Measurements from ENCODE around the gene CYTH4.

Gene CYTH4

GRCh38 chr22:37249986-37250385 is 32.3 kb upstream of the CYTH4 start:
- DNase-seq: peak in 1 of 2 experiments; percentile 14

DNA sequence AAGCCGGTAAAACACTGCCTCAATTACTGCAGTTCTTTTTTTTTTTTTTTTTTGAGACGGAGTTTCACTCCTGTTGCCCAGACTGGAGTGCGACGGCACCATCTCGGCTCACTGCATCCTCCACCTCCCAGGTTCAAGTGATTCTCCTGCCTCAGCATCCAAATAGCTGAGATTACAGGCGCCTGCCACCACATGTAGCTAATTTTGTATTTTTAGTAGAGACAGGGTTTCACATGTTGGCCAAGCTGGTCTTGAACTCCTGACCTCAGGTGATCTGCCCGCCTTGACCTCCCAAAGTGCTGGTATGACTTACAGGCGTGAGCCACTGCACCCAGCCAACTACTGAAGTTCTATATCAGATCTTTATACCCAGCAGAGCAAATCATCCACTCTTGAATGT is 30.5 kb upstream of the CYTH4 start:
- DNase-seq: peak in 1 of 2 experiments; percentile 3

DNA sequence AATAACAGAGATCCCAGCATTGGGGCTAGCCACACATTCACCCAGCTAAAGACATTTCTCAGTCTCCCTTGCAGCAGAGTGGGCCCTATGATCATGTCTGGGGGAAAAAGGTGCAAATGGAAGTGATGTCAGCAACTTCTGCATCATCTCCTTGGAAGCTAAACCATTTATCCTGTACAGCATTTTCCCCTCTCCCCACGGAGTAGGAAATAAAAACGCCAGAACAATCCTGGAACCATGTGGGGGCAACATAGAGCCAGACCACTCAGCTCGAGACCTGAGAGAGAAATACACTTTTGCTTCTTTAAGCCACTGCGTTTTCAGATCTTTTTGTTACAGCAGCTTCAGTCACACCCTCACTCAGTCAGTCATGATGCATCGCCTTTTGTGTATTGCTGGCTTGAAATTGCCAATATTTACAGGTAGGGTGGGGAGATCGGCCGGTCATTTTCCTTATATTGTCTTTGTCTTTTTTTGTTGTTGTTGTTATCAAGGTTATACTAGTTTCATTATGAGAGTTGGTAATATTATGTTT is 29.1 kb upstream of the CYTH4 start:
- DNase-seq: no peak

DNA sequence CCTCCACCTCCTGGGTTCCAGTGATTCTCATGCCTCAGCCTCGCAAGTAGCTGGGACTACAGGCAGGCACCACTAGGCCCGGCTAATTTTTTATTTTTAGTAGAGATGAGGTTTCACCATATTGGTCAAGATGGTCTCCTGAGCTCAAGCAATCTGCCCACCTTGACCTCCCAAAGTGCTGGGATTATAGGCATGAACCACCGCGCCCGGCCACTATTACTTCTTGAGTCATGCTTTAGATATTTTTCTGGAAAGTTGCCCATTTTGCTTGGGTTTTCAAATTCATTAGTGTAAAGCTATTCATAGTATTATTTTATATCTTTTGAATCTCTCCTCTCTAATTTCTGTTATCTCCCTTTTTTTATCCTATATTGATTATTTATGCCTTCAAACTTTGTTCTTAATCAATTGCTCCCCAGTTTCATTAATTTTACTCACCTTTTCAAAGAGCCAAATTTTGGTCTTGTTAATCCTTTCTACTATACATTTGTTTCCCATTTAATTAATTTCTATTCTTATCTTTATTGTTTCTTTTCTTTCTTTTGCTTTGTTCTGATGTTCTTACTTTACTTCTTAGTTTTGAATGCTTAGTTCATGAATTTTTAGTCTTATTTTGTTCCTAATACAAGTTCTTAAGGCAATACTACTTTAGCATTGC is 28.0 kb upstream of the CYTH4 start:
- DNase-seq: peak in 1 of 2 experiments; percentile 1

DNA sequence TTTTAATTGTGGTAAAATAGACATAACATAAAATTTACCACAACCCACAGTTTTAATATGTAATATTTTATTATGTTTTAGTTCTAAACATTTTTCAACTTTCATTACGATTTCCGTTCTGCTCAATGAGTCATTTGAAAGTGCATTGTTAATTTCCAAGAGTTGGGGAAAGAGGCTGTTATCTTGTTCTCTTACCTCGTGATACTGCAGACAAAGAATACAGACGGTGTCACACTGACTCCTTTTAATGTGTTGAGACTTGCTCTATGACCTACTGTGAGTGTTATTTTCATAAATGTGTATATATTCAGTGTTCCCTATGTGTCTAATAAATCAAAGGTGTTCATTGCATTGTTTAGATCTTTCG is 27.5 kb upstream of the CYTH4 start:
- DNase-seq: no peak

DNA sequence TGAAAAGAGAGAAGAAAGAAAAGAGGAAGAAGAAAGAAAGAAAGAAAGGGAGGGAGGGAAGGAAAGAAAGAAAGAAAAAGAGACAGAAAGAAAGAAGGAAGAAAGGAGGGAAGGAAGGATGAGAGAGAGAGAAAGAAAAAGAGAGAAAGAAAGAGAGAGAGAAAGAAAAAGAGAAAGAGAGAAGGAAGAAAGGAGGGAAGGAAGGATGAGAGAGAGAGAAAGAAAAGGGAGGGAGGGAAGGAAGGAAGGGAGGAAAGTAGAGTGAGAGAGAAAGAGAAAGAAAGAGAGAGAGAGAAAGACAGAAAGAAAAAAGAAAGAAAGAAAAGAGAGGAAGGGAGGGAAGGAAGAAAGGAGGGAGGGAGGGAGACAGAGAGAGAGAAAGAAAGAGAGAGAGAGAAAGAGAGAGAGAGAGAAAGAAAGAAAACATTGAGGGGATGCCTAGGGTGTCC is 26.7 kb upstream of the CYTH4 start:
- no peak for DNase-seq

- peak in 1 of 2 experiments; percentile 14 for DNase-seq
Measured at GRCh38 chr22:37256075-37256726, 26.1 kb upstream of the CYTH4 start.

GRCh38 chr22:37258005-37258752 is 24.1 kb upstream of the CYTH4 start:
- DNase-seq: peak in 1 of 2 experiments; percentile 9

DNA sequence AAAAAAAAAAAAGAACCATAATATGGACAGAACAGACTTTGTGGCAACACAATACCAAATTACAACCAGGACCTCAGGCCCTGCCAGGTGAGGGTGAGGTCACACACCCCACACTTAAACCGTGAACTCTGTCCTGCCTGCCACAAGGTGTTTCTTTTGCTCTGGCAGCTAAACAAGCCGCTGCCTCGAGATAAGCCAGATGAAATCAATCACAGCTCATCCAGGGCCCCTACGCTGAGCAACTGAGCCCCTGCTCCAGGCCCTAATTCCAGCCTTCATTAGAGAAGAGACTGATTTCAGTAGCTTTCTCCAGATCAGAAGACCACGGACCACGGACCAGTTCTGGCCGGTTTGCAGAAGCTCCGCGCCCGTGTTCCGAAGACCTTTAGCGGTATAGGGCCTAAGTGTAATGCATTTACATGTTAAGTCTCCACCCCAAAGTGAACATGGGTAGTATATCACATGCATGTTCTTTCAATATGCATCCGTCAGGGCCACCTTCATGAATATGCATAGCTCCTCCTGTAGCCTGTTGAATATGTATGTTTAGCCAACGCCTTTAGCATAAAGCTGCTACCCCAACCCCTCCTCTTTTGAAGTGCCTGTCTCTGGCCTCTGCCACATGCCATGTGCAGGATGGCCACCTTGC is 23.4 kb upstream of the CYTH4 start:
- DNase-seq: peak in 1 of 2 experiments; percentile 18

DNA sequence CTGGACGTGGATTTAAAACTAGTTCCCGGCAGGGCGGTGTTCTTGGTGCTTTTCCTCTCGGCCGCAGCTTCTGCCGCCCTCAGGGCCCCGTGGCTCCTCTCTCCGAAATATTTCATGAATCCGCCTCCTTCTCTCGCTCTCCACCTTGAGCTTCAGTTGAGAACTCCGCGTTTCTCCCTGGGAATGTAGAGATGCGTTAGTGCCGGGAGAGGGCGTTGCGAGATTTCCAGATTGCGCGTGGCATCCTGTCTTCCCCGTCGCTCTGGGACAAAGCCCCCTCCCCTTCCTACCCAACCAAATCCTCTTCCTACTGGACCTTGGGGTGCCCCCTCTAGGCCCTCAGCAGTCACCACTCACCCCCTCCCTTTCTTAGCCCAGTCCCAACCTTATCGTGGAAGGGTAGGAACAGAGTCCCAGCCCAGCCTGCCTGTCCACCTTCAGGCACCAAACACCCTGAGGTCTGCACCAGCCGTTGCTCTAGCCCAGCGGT is 22.7 kb upstream of the CYTH4 start:
- DNase-seq: peak; percentile 48 to 54

DNA sequence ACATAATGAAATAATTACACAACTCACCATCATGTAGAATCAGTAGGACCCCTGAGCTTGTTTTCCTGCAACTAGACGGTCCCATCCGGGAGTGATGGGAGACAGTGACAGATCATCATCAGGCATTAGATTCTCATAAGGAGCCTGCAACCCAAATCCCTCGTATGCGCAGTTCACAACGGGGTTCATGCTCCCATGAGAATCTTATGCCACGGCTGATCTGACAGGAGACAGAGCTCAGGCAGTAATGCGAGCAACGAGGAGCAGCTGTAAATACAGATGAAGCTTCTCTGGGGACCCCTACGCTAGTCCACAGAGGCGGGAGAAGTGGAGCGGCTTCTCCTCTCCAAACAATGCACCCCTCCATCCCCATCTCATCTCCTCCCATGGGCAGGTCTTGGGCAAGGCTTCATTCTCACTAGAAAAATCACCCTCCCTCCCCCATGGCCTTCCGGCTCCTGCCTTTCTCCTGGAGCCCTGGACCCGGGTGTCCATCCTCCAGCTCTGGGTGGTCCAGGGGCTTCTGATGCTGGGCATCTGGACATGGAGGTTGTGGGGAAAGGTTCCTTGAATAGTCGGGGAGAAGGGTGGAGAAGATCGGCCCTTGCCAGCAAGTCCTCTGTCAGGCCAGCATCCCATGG is 22.0 kb upstream of the CYTH4 start:
- no peak for DNase-seq

- DNase-seq: peak; percentile 79 to 81
Measured at GRCh38 chr22:37260901-37261336, 21.4 kb upstream of the CYTH4 start.

GRCh38 chr22:37262346-37262745 is 20.0 kb upstream of the CYTH4 start:
- DNase-seq: peak in 1 of 2 experiments; percentile 15

- DNase-seq: peak in 1 of 2 experiments; percentile 4
Measured at GRCh38 chr22:37263966-37264887, 18.1 kb upstream of the CYTH4 start.

- no peak for DNase-seq
Measured at GRCh38 chr22:37266581-37267134, 15.7 kb upstream of the CYTH4 start.

- DNase-seq: peak; percentile 86 to 87
Measured at GRCh38 chr22:37267135-37267587, 15.1 kb upstream of the CYTH4 start.

DNA sequence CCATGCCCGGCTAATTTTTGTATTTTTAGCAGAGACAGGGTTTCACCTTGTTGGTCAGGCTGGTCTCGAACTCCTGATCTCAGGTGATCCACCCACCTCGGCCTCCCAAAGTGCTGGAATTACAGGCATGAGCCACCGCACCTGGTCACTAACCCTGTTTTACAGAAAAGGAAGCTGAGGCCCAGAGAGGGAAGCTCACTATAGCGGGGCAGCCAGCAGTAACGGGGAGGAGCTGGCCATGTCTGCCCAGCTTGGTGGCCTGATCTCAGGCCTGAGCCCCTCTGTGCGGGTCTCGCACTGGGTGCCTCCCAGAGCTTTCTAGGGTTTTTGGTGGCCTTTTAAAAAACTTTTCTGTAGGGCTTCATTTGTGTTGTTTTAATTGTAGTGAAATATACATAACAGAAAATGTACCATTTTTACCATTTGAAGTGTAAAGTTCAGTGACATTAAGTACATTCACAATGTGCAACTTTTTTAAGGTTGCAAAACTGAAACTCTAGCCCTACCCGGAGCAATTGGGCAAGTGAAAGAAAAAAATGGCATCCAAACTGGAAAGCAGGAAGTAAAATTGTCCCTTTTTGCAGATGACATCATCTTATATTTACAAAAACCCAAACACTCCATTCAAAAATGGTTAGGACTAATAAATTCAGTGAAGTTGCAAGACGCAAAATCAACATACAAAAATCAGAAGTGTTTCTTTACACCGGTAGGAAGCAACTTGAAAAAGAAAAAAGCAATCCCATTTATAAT is 14.5 kb upstream of the CYTH4 start:
- no peak for DNase-seq

GRCh38 chr22:37269936-37270678 is 12.2 kb upstream of the CYTH4 start:
- DNase-seq: no peak

Data from activated T-cell treated with anti-CD3 and anti-CD28 coated beads, Interleukin-2, amount 50 U/mL, for 48 hours (primary cell).